Activated CD8-positive, alpha-beta memory T cell treated with anti-CD3 and anti-CD28 coated beads for 48 hours (primary cell): ENCODE results near the gene PLK3.
"Not testable (repeated sequence)": the region's sequence is repeated elsewhere in the genome, so short reads cannot be mapped to it uniquely, and the experiment has no call there.

Experiments
- DNase-seq, 3 experiments: peaks; one replicate each; pipeline ENCODE4 v3.0.0-alpha.2; 2020; ENCODE audit warnings: low read depth in 2 of 3, low spot score in 2 of 3

Gene PLK3

GRCh38 chr1:44808063-44808937 is 8.1 kb downstream of the PLK3 start, which contains the start of gene BTBD19:
TSS of gene BTBD19 (plus strand) at chr1:44808523. CDS start at chr1:44808821, 298 bp downstream.
- DNase-seq: peak in 2 of 3 experiments; percentile 50 to 72

DNA sequence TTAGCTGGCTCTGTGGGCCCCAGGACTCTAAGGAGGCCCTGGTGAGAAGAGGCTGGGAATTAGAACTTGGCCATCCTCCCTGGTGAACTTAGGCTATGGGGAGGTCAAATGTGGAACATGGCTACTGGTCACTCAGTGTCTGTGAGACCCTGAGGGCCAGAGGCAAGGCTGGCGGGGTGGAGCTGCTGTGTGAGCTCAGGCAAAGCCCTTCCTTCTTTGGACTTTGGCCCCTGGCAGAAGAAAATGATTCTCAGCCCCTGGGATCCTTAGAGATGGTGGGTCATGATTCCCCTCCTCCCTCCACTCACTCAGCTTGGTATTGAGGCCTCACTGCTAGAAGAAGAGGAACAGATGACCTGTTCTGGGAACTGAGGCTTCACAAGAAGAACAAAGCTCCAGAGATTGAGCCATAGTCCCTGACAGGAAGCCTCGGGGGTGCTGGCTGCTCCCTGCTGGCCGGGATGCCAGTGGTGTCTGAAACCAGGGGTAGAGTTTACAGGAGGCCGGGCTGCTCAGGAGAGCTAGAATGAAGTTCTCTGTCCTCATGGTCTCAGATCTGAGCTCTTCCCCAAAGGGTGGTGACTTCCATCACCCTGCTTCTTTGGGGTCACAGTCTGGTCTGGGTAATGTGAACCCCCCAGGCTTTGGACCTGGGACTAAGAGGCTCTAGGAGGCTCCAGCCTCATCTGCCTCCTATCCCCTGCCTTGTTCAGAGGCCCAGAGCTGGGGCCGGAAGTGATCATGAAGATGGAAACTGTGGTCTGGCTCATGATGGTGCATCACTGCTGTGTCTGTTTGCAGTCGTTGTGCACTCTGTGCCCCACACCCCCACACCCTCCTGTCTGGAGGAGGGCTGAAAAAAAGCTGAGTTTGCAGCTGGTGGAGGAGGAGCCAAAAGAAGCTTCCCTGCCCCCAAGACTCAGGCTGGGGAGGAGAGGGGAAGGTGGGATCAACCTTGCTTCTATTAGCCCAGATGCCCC is 9.1 kb downstream of the PLK3 start:
- peak in 1 of 3 experiments; percentile 72 for DNase-seq

GRCh38 chr1:44810101-44810761 is 10.1 kb downstream of the PLK3 start:
- no peak for DNase-seq

- not testable (repeated sequence) for DNase-seq
Observed at GRCh38 chr1:44810762-44811105, 10.6 kb downstream of the PLK3 start.

DNA sequence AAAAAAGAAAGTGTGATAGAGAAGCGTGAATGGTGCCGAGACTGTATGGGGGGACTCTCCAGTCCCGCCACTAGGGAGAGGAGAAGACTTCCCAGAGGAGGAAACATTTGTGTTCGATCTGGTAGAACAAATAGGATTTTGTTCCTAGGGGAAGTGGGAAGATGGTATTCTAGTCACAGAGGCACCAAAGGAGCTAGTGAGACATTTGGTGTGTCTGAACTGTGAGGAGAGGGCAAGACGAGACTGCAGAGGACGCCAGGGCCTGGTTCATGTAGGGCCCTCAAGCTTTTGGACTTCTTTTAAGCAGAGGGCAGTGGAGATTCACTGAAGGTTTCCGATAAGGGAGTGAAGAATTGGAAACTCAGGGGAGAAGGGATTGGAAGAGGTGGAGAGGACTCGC is 11.1 kb downstream of the PLK3 start:
- DNase-seq: no peak

- DNase-seq: no peak
Observed at GRCh38 chr1:44812822-44813543, 12.8 kb downstream of the PLK3 start.

GRCh38 chr1:44815926-44816325 is 15.7 kb downstream of the PLK3 start:
- DNase-seq: not testable (repeated sequence)

DNA sequence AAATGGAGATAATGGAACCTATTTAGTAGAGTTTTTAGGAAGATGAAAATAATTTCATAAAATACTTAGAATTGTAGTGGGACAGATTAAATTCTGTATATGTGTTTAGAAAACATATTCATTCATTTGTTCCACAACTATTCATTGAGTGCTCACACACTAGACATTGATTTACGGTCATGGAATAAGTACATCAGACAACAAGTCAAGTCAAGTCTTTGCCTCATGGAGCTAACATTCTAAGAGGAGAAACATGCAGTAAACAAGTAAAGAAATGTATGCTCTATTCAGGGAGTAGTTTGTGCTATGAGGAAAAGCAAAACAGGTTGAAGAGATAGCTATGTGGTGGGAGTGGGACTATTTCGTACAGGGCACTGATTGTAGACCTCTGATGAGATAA is 17.1 kb downstream of the PLK3 start:
- DNase-seq: no peak

GRCh38 chr1:44817771-44818495 is 17.8 kb downstream of the PLK3 start:
- no peak for DNase-seq

DNA sequence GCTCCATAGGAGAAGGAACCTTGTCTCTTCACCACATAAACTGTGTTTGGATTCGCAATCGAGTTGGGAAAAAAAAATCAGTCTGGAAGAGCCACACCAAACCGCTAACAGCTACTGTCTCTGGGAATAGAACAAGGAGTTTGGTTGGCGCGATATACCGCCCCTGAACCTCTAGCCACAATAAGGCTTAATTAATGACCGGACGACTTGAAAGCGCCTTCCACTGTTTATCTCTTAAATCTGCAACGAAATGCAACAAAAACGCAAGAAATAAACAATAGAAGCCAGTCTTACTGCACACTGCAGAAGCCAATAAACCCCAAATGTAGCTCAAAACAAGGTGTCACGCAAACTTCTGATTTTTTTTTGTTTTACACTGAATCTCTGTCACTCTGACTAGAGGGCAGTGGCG is 19.0 kb downstream of the PLK3 start:
- no peak for DNase-seq

- DNase-seq: peak; percentile 65 to 85 (median 84)
Observed at GRCh38 chr1:44819608-44820327, 19.6 kb downstream of the PLK3 start.

GRCh38 chr1:44820328-44821239 is 20.4 kb downstream of the PLK3 start:
- no peak for DNase-seq

DNA sequence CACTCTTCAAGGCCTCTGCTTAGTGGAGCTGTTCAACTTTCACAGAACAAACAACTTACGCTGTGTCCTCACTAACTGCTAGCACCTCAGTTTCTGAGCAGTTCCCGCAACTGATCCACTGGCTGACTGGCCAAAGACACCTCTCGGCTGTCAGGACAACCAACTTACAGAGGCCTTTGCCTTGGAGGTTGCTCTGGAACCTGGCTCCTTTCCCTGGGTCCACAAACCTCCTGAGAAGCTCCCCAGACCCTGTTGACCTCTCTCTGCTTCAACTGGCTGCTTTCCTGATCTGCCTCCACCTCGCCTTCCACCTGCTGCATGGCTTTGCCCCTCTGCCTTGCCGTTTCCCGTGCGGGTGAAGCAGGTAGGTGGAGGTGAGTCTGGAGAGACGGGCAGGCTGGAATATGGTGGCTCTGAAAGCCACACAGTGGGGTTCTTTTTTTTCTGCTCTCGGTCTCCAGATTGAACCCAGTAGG is 21.1 kb downstream of the PLK3 start:
- DNase-seq: no peak

- no peak for DNase-seq
Observed at GRCh38 chr1:44822131-44822701, 22.0 kb downstream of the PLK3 start.

GRCh38 chr1:44822981-44823451 is 22.8 kb downstream of the PLK3 start:
- DNase-seq: no peak

DNA sequence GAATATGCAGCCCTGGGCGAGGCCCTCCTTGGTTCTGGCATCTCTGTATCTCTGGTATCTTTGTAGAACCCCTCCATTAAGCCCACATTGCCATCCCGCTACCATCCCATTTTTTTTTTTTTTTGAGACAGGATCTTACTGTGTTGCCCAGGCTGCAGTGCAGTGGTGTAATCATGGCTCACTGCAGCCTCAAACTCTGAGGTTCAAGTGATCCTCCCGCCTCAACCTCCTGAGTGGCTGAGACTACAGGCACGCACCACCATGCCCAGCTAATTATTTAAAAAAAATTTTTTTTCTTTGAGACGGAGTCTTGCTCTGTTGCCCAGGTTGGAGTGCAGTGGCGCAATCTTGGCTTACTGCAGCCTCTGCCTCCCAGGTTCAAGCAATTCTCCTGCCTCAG is 24.2 kb downstream of the PLK3 start:
- DNase-seq: not testable (repeated sequence)

GRCh38 chr1:44826375-44827196 is 26.4 kb downstream of the PLK3 start:
- no peak for DNase-seq
